ENCODE measurements around the gene COL4A2.
"Not testable (repeated sequence)": the region's sequence is repeated elsewhere in the genome, so short reads cannot be mapped to it uniquely, and the experiment has no call there.

COL4A2 gene

DNA sequence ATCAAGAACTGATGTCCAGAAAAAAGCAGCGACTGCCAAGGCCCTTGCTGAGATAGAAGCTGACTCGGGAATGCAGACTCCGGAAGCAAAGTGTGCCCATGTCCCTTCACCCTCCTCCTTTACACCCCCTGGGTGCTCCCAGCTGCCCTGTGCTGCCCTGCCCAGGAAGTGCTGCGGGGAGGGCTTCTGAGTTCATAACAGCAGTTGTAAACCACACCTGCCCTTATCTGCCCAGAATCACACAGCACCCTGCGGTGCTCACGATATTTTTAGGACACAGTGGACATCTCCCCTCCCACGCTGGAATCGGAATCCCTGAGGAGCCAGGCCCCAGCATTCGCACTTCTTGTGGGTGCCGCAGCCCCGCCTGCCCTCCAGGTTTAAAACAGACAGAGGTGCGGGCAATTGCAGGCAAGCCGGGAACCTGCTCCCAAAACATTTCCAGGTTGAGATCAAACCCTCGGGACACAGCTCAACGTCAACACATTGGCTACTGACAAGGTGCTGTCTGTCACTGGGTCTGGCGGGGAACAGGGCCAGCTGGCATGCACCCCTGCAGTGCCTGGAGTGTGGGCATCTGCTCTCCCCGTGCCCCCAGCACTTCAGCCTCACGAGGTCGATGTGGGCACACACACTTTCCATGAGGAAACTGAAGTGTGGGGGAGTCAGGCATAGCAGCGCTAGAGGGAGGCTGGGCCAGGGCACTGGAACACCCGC lies 217.6 kb downstream of the COL4A2 start:
- no peak for DNase-seq

DNA sequence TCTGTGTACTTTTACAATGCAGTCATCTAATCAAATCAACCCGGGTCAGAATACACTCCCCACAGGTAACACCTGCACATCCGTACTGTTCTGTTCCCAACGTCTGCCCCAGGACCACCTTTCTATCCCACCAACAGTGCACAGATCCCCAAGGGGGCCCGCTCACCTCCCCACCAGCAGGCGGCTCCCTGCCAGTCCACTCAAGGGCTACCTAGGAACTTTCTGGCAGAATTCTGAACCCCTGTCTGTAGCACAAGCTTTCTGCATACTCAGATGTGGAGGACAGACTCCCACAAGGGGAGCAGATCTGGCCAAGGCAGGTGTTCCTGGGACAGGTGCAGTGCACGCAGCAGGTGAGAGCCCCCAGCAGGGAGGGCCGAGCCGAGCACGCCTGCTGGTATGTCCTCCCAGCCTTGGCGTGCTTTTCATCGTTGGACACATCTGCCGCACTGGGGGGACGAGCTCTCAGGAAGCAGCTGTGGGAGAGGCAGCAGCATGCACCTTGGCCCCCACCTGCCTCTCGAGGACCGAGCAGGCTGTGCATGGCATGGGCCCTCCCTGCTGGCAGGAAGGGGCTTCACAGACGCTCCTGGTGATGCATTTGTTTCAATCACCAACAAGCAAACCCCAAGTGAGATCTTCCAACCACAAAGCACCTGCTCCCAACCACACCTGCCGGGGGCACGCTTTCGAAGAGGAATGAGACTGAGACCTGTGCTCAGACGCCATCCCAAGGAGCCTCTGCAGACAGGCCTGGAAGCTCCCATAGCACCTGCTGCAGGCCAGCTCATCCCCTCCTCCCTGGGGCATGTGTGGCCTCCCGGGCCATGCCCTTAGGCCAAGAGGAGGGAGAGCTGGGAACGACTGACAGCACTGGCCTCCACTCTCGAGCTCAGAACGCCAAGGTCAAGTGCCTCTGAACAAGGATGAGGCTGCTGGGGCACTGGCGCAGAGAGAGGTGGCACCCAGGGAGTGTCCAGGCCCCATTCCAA lies 218.5 kb downstream of the COL4A2 start:
- DNase-seq, result no peak

DNA sequence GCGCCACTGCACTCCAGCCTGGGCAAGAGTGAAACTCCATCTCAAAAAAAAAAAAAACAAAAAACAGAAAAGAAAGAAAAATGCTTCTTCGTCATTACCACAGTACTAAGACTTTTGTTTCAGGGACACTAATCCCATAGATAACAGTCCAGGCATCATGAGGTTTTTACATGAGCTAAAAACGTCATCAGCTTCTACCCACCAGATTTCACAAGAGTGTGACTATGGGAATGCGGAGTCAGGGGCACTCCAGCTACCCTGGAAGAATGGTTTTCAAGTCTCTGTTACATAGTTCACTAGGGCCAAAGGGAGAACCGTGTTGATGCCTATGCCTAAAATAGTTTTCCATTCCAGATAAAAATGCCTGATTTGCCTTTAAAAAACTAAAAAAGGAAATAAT lies 221.3 kb downstream of the COL4A2 start:
- no peak for DNase-seq

- no peak for DNase-seq
Observed at GRCh38 chr13:110528911-110529310, 221.8 kb downstream of the COL4A2 start.

- DNase-seq, result no peak
Observed at GRCh38 chr13:110529522-110530311, 222.6 kb downstream of the COL4A2 start.

- DNase-seq, result no peak
Observed at GRCh38 chr13:110531100-110531499, 224.0 kb downstream of the COL4A2 start.

GRCh38 chr13:110531671-110532083 lies 224.6 kb downstream of the COL4A2 start:
- no peak for DNase-seq

DNA sequence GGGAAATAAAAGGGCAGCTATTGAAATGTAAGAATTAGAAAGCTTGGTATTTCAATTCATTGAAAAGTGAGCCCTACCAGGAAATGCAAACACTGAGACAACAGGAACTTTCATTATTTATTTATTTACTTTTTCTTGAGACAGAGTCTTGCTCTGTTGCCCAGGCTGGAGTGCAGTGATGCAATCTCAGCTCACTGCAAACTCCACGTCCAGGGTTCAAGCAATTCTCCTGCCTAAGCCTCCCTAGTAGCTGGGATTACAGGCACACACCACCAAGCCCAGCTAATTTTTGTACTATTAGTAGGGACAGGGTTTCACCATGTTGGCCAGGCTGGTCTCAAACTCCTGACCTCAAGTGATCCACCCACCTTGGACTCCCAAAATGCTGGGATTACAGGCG lies 225.2 kb downstream of the COL4A2 start:
- not testable (repeated sequence) for DNase-seq

DNA sequence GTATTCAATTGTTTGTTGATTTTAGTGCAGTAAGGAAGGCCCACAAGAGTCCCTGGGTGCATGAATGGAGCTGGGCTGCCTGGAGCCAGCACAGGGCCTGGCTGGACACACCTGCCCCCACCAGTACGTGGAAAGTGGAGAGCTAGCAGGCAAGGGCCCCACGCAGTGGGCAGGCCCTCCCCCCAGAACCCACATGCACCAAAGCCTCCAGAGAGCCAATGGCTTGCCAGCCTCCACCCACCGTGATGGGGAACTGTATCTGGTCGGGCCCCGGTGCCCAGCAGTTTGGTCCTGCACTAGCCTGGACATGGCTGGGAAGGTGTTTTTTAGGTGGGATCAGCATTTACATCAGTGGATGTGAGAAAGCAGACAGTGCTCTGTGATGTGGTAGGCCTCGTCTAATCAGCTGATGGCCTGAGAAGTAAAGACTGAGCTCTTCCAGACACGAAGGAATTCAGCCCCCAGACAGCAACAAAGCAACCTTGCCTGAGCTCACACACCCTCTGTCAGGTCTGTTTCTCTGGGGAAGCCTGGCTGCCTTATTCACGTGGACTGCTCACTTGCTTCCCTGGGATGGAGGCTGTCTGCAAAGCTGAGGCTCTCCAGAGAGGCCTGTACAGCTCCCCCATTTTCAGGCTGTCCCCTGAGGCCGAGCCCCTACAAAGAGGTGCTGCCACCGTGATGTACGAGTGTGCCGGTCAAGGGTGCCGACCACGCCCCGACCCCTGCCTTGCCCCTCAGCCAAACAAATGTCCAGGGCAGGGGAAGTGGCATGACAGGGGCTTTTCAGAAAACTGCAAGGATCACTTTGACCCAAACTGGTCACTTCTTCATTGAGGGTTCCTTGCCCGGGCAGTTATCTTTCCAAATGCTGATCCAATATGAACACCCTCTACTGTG lies 226.9 kb downstream of the COL4A2 start:
- no peak for DNase-seq

DNA sequence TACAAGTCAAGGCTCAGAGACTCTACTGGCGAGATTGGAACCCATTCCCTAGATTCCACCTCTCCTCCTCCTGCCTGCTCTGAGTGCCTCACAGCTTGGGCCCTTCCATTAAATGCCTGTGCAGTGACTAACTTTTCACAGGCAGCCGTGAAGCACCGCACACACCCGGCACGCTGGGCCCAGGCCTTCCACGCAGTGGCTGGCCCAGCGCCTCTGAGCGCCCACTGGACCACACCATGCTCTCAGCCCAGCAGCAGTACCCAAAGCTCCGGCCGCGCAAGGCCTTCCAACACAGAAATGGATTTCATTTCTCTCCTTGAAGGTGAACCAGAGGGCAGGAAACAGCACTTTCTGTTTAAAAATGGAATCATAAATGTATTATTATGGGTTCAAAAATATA lies 228.4 kb downstream of the COL4A2 start:
- no peak for DNase-seq

GRCh38 chr13:110536006-110536693 lies 229.1 kb downstream of the COL4A2 start:
- DNase-seq, result no peak

DNA sequence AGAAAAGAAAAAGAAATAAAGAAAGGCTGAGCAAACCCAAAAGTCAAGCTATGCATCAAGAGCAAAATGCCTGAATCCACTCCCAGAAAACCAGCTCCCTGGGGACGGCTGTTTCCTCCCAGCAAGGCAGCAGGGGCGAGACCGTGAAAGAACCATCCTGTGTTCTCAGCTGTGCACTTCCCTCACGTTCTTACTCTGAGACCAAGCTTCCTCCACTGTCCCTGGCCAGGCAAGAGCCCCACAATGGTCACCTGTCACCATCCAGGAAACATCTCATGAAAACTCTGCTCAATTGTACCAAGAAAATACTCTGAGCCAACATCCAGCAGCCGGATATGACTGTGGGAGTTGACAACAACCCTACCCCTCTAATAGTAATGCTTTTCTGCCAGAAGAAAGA lies 231.5 kb downstream of the COL4A2 start:
- no peak for DNase-seq

DNA sequence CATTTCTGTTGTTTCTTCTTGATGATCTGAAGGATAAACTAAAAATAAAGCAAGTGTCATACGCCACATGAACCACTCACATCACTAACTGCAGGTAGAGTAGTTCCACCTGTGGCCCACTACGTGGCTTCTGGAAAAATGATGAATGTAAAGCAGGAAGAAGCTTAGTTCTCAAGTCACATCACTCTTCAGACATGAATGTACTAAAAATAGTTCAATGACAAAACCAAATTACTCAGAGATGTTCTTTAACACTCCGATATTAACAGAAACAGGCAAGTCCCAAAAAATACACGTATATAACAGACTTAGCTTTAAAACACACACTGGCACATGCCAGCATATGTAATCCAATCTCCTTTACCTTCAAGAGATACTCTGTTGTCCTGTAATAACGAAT lies 232.8 kb downstream of the COL4A2 start:
- no peak for DNase-seq

GRCh38 chr13:110540871-110541525 lies 233.9 kb downstream of the COL4A2 start:
- DNase-seq, result no peak

GRCh38 chr13:110541526-110541920 lies 234.4 kb downstream of the COL4A2 start:
- DNase-seq, result no peak

DNA sequence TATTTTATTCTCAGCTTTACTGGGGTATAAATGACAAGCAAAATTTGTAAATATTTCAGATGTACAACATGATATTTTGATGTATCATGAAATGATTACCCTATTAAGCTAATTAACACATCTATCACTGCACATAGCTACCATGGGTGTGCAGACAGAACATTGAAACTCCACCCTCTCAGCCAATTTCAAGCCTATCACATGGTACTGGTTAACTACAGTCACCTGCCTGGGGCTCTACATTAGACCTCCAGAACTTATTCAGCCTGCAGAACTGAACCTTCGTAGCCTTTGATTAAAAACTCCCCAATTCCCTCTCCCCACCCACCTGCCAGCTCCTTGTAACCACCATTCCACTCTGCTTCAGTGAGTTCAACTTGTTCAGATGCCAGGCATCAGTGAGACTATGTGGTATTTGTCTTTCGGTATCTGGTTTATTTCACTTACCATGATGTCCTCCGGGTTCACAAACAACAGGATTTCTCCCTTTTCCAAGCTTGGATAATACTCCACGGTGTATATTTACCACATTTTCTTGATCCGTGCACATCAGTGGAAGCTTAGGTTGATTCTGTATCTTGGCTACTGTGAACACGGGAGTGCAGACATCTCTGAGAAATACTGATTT lies 235.2 kb downstream of the COL4A2 start:
- DNase-seq, result no peak

DNA sequence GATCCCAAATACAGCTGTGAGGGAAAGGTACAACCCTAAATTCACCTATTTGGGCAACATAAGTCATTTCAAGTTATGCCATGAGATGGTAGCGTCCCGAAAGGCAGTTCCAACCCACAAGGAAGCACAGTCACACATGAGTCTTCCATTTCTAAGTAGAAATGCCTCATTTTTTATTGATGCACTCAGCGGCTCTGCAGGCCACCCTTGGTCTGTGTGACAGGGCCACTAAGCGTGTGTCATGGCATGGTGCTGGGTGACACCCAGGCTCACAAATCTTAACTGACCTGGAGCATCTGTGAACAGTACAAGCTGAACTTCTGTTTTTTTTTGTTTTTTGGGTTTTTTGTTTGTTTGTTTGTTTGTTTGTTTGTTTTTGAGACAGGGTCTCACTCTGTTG lies 239.3 kb downstream of the COL4A2 start:
- no peak for DNase-seq

GRCh38 chr13:110546926-110547325 lies 239.8 kb downstream of the COL4A2 start:
- no peak for DNase-seq

GRCh38 chr13:110548891-110549794 lies 242.1 kb downstream of the COL4A2 start:
- DNase-seq, result no peak

Data from central memory CD4-positive, alpha-beta T cell (primary cell).